EL (cell line): Measurements from ENCODE around the gene TSEN2.
"Not testable (repeated sequence)": the region's sequence is repeated elsewhere in the genome, so short reads cannot be mapped to it uniquely, and the experiment has no call there.

Experiments used
- DNase-seq: peaks from one replicate; pipeline ENCODE4 v3.0.0-alpha.2; 2016

Gene TSEN2

DNA sequence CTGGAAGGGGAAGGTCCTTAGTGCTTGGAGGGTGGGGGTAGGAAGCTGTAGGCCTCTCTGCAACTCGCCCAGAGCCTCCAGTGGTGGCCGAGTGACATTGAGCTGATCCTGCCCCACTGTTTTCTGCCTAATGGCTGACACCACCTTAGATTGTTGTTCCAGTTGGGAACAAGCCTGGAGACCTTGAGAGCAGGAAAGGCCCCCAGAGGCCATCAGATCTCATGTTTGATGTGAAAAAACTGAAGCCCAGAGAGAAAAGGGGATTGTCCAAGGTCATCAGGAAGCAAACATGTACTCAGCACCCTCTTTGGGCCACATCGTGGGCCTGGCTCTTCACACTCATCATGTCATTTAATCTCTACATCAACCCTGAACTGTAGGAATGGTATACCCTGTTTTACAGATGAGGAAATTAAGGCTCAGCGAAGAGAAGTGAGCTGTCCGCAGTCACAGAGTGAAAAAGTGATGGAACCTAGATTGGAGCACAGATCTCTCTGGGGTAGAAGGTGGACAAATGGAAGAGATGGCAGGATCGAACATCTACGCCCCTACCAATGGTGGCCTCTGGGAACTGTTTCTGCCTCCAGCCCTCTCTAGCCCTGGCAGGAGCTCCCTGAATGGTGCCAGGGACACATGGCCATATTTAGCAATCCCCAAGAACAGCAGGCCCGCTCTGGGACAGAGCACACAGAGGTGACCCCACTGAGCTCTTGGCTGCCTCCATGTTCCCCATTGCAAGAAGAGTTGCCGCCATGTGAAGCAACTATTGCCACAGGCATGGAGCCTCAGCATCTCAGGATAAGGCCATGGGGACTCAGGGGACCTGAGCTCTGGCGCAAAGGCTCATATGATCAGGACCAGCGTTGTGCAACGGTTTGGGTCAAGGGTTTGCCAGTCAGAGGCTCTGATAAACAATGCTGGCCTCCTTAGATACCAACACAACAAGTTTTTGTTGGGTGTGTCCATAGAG, 31.6 kb upstream of the TSEN2 start:
- DNase-seq: no peak

DNA sequence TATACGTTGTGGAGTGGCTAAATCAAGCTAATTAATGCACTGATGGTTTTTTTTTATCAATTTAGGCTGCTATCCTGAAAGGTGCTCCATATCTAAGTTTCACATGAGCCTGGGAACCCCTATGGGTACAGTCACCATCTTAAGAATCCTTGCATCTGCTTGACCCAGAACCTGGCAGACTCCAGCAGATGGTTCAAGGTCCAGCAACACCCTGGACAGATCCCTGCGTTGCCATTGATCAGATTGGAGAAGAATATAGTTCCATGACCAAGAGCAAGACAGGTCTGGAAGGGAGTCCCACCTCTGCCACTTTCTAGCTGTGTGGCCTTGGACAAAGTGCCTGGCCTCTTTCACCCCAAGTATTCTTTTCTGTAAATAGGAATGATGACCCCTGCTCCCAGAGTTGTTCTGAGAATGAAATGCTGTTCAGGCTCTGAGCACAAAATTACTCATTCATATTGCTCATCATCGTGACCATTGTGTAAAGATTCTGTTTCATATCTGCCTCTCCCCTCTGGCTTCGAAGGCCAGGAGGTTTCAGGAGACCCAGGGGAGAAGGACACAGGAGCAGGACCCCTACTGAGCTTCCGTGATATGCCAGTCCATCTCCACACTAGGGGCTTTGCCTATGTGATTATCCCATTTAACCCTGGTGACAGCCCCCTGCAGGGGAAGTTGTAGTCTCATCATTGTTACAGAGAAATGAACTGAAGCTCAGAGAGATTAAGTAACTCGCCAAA, 30.0 kb upstream of the TSEN2 start:
- DNase-seq: peak; percentile 54

DNA sequence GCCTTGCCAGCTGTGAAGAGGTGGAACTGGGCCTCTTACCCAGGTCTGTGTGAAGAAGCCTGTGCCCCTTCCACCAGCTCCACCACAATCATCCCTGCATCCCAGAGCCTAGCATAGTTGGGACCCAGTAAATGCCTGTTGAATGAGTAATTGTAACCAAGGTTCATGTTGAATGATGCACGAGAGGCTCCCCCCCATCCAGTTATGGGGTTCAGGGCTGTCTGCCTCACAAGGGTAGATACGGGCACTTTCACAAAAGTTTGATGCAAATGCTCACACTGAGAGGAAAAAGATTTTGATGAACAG, 29.5 kb upstream of the TSEN2 start:
- DNase-seq: peak; percentile 74

DNA sequence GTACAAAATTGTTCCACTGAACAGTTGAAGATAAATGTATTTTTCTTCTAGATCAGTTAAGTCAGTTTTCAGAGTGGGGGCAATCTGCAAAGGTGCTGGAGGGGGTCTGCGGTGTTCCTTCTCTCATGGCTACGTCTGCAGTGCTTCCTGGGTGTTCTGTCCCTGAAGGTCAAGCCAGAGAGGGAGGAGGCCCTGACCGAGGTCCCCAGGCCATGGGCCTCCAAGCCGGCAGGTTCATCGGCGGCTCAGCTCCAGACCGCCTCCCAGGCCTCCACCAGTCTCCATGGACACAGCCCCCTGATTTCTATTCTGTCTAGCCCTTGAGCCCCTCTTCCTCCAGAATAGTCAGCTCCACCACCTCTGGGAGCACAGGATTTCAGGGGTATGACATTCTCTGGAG, 28.5 kb upstream of the TSEN2 start:
- DNase-seq: no peak

DNA sequence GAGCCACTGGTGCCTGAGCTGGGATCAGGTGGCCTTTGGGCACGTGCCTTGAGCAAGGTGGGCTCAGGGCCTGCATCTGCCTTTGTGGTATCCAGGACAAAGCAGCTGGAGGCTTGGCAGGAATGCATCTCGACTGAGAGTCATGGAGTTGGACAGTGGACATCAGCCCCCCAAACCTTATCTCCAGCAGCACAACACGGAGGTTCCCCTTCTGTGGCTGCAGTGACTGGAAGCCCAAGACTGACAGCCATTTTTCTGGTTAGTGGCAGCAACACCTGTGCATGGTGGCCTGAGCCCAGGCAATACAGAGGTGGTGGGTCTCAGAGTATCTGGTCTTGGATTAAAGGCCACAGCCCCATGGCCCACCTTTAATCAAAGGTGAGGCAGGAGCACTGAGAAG, 27.8 kb upstream of the TSEN2 start:
- DNase-seq: no peak

DNA sequence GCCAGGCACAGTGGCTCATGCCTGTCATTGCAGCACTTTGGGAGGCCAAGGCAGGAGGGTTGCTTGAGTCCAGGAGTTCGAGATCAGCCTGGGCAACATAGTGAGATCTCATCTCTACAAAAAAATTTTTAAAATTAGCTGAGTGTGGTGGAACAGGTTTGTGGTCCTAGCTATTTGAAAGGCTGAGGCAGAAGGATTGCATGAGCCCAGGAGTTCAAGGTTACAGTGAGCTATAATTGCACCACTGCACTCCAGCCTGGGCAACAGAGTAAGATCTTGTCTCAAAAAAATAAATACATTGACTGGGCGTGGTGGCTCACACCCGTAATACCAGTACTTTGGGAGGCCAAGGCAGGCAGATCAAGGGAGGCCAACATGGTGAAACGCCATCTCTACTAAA, 26.9 kb upstream of the TSEN2 start:
- not testable (repeated sequence) for DNase-seq

DNA sequence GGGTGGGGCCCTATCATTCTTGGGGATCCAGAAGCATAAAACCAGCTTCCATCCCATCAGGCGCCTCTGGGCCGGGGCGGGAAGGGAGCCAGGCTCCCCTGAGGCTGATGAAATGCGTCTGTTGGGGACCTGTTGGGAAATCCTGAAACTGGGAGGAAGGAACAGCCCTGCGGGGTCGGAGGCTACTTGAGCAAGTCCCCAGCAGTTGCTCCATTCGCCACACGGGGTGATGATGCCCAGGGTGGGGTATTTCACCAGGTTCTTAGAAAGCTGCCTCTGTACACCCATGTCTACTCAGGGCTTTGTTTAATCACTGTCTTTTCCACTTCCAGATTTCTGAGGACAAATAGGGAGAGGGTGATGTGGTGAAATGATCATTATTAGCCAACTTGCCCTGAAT, 25.4 kb upstream of the TSEN2 start:
- no peak for DNase-seq

DNA sequence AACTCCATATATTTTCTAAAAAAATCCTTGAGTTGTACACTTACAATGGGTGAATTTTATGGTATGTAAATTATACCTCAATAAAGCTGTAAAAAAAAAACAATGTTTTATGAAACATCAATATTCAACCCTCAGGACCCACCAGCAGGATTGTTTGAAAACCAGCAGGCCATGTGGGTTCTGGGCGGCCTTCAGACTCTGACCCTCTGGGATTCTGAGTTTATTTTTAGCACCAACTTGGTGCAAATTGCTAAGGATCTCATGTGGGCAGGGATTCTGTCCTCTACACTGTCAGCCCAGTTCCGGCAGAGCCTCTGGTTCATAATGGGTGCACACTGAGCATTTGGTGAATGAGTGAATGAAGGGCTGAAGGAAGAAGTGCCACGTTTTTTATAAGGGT, 24.2 kb upstream of the TSEN2 start:
- no peak for DNase-seq

DNA sequence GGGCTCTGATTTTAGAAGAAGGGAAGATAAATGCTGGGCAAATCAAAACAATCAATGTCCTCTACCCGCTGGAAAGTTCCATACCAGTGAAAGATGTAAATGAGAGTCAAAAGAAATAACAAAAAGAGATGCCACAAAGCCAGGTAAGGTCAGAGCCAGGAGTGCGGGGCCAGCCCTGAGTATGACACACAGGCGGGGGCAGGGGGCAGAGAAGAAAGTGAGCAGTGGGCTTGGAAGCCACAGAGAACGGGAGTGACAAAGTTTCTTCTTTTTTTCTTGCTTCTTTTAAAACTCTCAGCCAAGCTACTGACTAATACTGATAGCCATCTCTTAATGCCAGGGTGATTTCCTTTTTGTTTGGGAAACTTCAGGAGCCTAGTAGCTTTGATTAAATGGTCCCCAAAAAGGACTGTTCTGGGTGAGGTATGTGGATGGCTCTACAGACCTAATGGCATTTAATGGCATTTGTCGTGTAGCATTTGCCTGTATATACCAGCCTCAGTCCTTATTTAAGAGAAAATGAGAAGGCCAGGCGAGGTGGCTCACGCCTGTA, 23.1 kb upstream of the TSEN2 start:
- DNase-seq: no peak

DNA sequence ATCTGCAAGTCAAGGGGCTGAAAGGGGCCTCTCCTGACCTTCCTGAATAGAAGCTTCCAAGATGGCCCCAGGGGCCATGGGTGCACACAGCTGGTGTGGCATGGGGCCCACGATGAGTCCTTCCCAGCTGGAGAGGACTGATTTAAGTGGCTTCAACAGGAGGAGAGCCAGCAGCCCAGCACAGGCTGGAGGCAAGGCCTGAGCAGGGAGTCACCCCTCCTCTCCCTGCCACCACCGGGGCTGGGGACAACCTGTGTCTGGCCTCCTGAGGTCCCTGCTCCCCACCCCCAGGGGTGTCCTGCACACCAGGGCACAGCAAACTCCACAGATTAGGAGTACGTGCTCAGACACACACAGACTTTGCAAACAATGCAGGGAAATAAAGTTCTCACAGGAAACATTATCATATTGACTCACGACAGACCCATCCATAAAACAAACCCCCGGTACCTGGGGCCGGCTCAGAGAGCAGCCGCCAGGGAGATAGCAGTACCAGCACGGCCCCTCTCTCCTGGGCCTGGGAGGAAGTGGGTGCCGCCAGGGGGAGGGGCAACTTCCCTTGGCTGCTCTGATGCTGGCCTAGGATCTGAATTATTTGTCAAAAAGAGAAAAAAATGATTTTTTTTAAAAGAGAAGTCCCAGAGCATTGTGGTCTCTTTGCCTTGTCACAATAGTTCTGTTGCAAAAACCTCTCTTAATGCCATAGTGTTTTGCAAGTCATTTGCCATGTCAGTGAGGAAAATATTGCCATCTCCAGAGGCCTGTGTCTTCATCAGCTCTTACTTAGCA, 21.9 kb upstream of the TSEN2 start:
- no peak for DNase-seq

DNA sequence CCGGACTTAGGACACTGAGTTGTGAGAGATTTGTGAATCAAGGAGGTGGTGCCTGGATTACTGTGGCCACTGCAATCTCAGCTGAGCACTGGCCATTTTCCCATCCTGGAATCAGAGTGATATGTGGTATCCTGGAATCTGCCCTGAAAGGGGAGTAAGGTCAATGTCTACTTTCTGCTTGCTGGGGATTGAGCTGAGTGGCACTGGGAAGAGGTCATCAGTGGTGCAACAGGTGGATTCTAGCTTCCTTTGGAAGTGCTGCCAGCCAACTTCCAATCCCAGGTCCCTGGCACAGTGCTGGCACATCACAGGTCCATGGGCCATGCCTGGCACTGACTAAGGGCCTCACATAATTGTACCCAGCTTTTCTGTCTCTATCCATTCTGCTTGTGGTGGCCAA, 20.6 kb upstream of the TSEN2 start:
- no peak for DNase-seq

DNA sequence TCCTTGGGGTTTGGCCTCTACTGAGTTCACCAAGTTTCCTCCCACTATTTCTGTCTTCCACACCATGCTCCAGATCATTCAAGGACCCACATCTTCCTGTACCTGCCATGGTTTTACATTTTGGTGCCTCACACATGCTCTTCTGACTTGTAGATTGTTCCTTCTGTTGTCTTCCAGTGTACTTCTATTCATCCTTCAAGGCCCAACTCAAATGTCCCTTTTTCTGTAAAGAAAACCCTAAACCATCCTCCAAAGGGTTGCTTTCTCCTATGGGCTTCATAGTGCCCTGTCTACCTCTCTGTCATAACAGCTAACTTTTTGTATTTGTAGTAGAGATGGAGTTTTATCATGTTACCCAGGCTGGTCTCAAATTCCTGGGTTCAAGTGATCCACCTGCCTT, 20.1 kb upstream of the TSEN2 start:
- DNase-seq: no peak

DNA sequence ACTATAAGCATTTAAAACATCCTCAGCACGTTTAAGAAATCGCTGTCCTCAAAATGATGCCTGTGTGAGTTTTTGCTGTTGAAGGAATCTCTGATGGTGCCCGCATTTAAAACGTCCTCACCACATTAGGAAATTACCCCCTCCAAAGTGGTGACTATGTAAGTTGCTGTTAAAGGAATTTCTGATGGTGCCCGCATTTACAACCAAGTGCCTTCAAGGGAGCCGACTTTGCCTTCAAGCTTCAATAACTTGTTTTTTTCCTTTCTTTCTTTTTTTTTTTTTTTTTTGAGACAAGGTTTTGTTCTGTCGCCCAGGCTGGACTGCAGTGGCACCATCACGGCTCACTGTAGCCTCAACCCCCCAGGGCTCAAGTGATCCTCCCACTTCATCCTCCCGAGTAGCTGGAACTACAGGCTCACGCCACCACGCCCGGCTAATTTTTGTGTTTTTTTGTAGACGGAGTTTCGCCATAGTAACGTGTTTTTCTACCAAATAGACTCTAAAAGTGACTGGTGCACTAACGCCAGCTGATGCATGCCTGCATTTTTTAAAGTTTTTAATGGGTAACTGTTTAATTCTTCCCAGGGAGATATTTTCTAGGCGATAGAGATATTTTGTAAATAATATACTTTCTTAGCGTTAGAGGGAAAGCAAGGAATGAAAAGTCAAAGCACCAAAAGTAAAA, 19.0 kb upstream of the TSEN2 start:
- no peak for DNase-seq

DNA sequence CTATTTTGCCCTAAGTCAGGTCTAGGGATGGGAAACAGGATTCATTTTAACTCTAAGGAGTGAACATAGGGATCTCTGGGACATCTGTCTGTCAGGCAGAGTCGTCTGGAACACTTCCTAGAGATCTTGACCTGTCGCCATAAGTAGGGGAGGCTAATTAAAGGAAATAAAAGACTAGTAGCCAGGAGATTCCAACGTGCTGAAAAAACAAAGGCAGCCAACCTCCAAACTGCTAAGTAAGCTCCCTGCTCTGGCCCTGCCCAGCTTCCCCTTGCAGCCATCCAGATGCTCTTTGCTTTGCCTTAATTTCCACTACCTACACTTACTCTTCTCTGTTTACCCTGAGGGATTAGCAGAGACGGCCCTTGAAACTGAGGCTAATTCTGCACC, 18.4 kb upstream of the TSEN2 start:
- no peak for DNase-seq

DNA sequence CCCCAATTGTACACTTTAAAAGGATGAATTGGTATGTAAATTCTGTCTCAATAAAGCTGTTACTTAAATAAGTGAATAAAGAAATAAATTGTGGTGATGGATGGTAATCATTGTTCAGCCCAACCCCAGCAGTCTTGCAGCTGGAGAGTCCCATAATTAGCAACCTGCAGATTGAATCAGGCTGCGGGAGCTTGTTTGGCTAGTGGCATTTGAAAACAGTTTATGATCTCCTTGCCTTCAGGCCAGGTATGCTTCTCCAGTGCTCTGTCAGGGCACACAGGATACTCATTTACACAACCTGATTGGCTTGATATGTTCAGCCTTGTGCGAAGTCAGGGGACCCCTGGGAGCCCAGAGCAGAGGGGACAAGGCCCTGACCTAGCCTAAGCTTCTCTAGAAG, 16.5 kb upstream of the TSEN2 start:
- DNase-seq: no peak

DNA sequence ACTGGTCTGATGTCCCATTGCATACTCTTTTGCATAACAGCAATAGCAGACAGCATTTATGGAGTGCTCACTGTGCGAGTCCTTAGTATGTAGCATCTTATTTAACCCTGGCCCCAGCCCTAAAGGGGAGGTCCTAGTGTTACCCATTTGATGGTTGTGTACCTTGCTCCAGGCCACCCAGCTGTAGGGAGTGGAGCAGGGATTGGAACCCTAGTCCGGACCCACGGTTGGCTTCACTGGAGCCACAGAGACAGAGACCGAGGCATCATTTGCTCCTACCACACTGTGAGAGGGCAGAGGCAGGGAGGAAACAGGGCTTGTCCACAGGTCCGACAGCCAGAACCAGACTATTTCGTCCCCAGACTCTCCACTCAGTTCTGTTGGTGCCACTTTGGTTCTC, 16.0 kb upstream of the TSEN2 start:
- DNase-seq: no peak

DNA sequence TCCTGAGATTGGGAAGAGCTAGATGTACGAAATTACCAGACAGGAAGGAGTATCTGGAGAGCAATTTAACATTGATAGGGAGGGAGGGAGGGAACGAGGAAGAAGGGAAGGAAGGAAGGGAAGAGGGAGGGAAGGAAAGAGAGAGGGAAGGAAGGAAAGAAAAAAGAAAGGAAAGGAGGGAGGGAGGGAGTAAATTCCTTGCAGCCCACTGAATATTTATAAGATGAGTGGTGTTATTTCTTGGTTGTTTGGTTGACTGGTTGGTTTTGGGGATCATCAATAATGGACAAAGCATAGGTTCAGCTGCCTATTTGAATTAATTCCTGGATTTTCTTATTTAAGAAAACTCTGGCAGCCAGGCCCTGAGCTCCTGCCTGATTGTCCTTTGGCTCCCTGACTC, 15.5 kb upstream of the TSEN2 start:
- DNase-seq: no peak

DNA sequence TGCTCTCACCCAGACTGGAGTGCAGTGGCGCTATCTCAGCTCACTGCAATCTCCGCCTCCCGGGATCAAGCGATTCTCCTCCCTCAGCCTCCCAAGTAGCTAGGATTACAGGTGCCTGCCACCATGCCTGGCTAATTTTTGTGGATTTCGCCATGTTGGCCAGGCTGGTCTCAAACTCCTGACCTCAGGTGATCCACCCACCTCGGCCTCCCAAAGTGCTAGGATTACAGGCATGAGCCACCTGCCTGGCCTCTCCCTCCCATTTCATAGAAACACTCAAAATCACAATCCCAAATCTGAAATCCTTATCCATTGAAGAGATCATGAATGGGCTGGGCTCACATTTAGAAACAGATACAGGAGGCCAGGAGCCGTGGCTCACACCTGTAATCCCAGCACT, 15.1 kb upstream of the TSEN2 start:
- DNase-seq: not testable (repeated sequence)

DNA sequence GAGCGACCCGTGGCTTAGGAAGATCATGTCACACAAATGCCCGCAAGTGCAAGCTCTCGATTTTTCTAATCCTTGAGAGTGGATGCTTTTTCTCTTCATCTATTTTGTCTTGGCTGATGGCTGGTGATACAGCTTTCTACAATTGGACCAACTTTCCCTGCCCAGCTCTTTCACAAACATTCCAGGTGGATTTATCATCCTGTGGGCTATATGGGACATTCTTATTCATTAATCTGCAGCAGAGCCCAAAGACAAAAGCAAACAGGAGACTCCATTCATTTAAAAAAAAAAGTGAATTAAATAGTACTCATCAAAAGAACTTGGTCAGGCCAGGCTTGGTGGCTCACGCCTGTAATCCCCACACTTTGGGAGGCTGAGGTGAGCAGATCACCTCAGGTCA, 14.2 kb upstream of the TSEN2 start:
- peak; percentile 46 for DNase-seq

DNA sequence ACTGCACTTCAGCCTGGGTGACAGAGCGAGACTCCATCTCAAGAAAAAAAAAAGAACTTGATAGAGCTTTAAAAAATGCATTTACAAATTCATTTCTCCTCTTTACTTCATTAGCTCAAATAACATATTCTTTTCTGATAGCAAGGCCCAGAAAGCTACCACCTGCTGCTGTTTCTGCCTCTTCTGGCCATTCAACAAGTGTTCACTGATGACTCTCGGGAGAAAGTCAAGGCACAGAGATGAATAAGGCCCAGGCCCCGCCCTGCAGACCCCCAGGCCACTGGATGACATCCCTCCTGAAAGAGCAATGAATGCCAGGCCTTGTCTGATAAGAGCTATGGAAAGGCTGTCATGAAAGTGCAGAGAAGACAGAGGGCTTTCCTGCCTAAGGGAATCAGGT, 13.6 kb upstream of the TSEN2 start:
- no peak for DNase-seq

DNA sequence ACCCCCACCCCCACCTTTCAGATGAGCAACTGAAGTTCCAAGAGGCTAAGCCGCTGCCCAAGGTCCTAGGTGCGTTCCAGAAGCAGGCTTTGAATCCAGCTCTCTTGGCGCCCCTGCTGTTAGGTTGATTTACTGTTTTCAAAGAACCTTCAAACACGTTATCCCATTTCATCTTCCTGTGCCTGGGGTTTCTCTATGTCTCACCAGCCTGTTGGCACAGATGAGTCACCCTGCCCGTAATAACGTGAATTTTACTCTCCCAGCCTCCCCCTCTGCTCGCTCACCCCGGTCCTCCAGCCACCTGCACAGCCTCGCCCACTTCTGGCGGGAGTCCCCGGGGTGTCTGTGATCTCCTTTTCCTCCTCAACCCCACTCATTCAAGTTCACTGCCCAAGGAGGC, 13.0 kb upstream of the TSEN2 start:
- DNase-seq: no peak

DNA sequence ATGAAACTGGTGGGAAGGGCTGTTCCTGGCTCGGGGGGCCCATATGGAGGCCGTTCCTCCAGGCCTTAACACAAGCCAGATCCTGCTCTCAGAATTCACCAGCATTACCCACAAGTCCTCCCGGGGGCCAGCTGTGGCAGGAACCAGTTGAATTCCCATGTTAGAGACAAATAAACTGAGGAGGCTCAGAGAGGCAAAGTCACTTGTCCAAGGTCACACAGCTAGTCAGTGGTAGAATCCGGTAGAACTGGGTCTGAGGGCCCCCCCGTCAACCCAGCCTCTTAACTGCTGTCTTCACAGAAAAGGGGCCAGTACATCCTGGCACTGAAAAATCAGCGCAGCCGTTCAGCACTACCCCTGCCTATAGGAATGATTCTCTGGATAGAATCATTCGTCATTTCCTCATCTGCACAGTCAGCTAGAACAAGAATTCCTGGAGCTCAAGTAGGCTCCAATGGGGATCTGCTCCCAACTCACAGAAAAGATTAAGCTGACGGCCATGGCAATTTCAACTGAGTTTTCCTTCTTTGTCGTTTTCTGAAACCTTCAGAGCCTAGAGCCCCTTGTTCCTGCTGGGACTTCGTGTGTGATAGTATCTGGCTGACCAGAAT, 12.2 kb upstream of the TSEN2 start:
- no peak for DNase-seq
